HepG2 (cell line): ENCODE results near the gene STXBP4. TPM values are rescaled to one million over a fixed set of nuclear protein-coding genes. Genes with fewer than 3 reads are reported as not detected.

Experiments used
- ATF7 ChIP-seq, 2 experiments: fragments of 450-650 bp in 1 of 2; sonication (generic) in 1 of 2; formaldehyde crosslinking in 1 of 2; IDR thresholded peaks; 2 replicates each; pipeline versions ENCODE4 v1.4.0 to v1.6.1; 2016 to 2020; ENCODE audit warnings: antibody characterized with exemption in 1 of 2, mild to moderate bottlenecking in 1 of 2, missing genetic modification reagents in 1 of 2
- BCL3 ChIP-seq: sonication (generic); formaldehyde crosslinking; IDR thresholded peaks from 2 replicates; pipeline ENCODE4 v1.5.1; 2020; ENCODE audit warnings: mild to moderate bottlenecking, missing genetic modification reagents, moderate library complexity
- EZH2 ChIP-seq: conservative IDR thresholded peaks from 2 replicates; pipeline ENCODE4 v1.6.1; 2012; ENCODE audit warnings: mild to moderate bottlenecking, low read depth, low read length, moderate library complexity
- NBN ChIP-seq: fragments of 450-650 bp; conservative IDR thresholded peaks from 2 replicates; pipeline ENCODE4 v1.6.1; 2017
- NCOA1 ChIP-seq: sonication (generic); formaldehyde crosslinking; IDR thresholded peaks from 2 replicates; pipeline ENCODE4 v1.9.0; 2021; ENCODE audit warnings: missing genetic modification reagents
- NFRKB ChIP-seq: fragments of 450-650 bp; IDR thresholded peaks from 2 replicates; pipeline ENCODE4 v1.6.1; 2017
- PHF20 ChIP-seq: sonication (generic); formaldehyde crosslinking; IDR thresholded peaks from 2 replicates; pipeline ENCODE4 v1.5.0; 2020; ENCODE audit warnings: mild to moderate bottlenecking, missing genetic modification reagents
- PRDM10 ChIP-seq: sonication (generic); formaldehyde crosslinking; IDR thresholded peaks from 2 replicates; pipeline ENCODE4 v1.4.0; 2020; ENCODE audit warnings: low read depth, missing genetic modification reagents
- SIN3B ChIP-seq: fragments of 150-350 bp; IDR thresholded peaks from 2 replicates; pipeline ENCODE4 v1.6.1; 2014; ENCODE audit warnings: low read length
- SP4 ChIP-seq: sonication (generic); formaldehyde crosslinking; IDR thresholded peaks from 2 replicates; pipeline ENCODE4 v1.8.1; 2023; ENCODE audit warnings: mild to moderate bottlenecking, missing genetic modification reagents
- TBX3 ChIP-seq: fragments of 450-650 bp; IDR thresholded peaks from 2 replicates; pipeline ENCODE4 v1.6.1; 2017; ENCODE audit warnings: antibody characterized with exemption, mild to moderate bottlenecking, inconsistent platforms, borderline replicate concordance
- THYN1 ChIP-seq: sonication (generic); formaldehyde crosslinking; IDR thresholded peaks from 2 replicates; pipeline ENCODE4 v1.8.1; 2023; ENCODE audit warnings: low read depth, mild to moderate bottlenecking, moderate library complexity, missing genetic modification reagents, borderline replicate concordance
- TP53 ChIP-seq: sonication (generic); formaldehyde crosslinking; conservative IDR thresholded peaks from 2 replicates; pipeline ENCODE4 v1.4.0; 2020; ENCODE audit warnings: missing genetic modification reagents
- TSC22D2 ChIP-seq: sonication (generic); formaldehyde crosslinking; IDR thresholded peaks from 2 replicates; pipeline ENCODE4 v1.5.1; 2020; ENCODE audit warnings: missing genetic modification reagents, mild to moderate bottlenecking, borderline replicate concordance
- ZNF234 ChIP-seq: sonication (generic); formaldehyde crosslinking; conservative IDR thresholded peaks from 2 replicates; pipeline ENCODE4 v1.5.1; 2020; ENCODE audit warnings: mild to moderate bottlenecking, missing genetic modification reagents
- ZNF264 ChIP-seq: sonication (generic); formaldehyde crosslinking; IDR thresholded peaks from 2 replicates; pipeline ENCODE4 v1.4.0; 2020; ENCODE audit warnings: missing genetic modification reagents
- ZNF317 ChIP-seq: sonication (generic); formaldehyde crosslinking; IDR thresholded peaks from 2 replicates; pipeline ENCODE4 v1.5.0; 2020; ENCODE audit warnings: mild to moderate bottlenecking, missing genetic modification reagents
- ZNF564 ChIP-seq: sonication (generic); formaldehyde crosslinking; IDR thresholded peaks from 2 replicates; pipeline ENCODE4 v1.8.1; 2023; ENCODE audit warnings: mild to moderate bottlenecking, missing genetic modification reagents
- ZNF576 ChIP-seq: sonication (generic); formaldehyde crosslinking; IDR thresholded peaks from 2 replicates; pipeline ENCODE4 v1.4.0; 2020; ENCODE audit warnings: mild to moderate bottlenecking, missing genetic modification reagents
- ZNF580 ChIP-seq: IDR thresholded peaks from 2 replicates; pipeline ENCODE4 v1.6.1; 2016; ENCODE audit warnings: low read depth, borderline replicate concordance
- ZNF619 ChIP-seq: sonication (generic); formaldehyde crosslinking; IDR thresholded peaks from 2 replicates; pipeline ENCODE4 v1.4.0; 2020; ENCODE audit warnings: mild to moderate bottlenecking, missing genetic modification reagents
- ZNF652 ChIP-seq: IDR thresholded peaks from 2 replicates; pipeline ENCODE4 v1.6.1; 2016; ENCODE audit warnings: low read depth, borderline replicate concordance
- ZXDC ChIP-seq: sonication (generic); formaldehyde crosslinking; IDR thresholded peaks from 2 replicates; pipeline ENCODE4 v1.5.0; 2020; ENCODE audit warnings: mild to moderate bottlenecking, missing genetic modification reagents
- polyA plus RNA-seq, 8 experiments: library from polyadenylated mRNA; depleted of rRNA in 3 of 8; stranded (reverse) in 7 of 8; unstranded in 1 of 8; fragments of >200 nt; fragmentation: Illumina TruSeq in 4 of 8; extraction: Trizol in 4 of 8; gene quantifications; 2 replicates each; pipeline versions ENCODE4 v1.2.1 to v1.2.3, GENCODE V29; 2011 to 2016; ENCODE audit warnings: low read depth in 4 of 8, missing spikeins in 1 of 8, mixed read lengths in 1 of 8; ENCODE audit not compliant: insufficient read depth in 1 of 8
- total RNA-seq, 5 experiments: library from RNA; depleted of rRNA; stranded (reverse); fragments of >200 nt; fragmentation: Illumina TruSeq; extraction: Trizol; gene quantifications; 2 replicates each; pipeline ENCODE4 v1.2.3, GENCODE V29; 2016; ENCODE audit warnings: low read depth in 1 of 5

The STXBP4 gene
- total and polyA plus RNA-seq, 2 of the 13 experiments (the other 11 are each of a cell fraction or from before 2014, with no cell fraction given) = 8.5 to 36.1 TPM

GRCh38 chr17:54967621-54968261 lies 824 bp upstream of the STXBP4 start (continued):
- TF ChIP-seq THYN1 (CRISPR knock-in tag) (0 out of 2 replicates have a peak, but pooled peaks have one; percentile 5), ZNF564 (CRISPR knock-in tag) (0 out of 2 replicates have a peak, but pooled peaks have one; percentile 34), EZH2 (no peak), TBX3 (no peak), TSC22D2 (no peak), ZNF652 (CRISPR knock-in tag) (no peak), ZNF576 (CRISPR knock-in tag) (no peak), BCL3 (CRISPR knock-in tag) (no peak), ZNF234 (CRISPR knock-in tag) (no peak), ZNF317 (no peak), ATF7 (IDR thresholded peaks at IDR 0.05) (no peak), ATF7 (CRISPR knock-in tag; IDR thresholded peaks at IDR 0.05) (no peak), PHF20 (CRISPR knock-in tag) (no peak), ZNF580 (CRISPR knock-in tag) (no peak), SIN3B (no peak), NBN (no peak), NFRKB (no peak), TP53 (CRISPR knock-in tag) (no peak), ZNF619 (CRISPR knock-in tag) (no peak), ZXDC (CRISPR knock-in tag) (0 out of 2 replicates have a peak, but pooled peaks have one; percentile 35), PRDM10 (CRISPR knock-in tag) (no peak), SP4 (no peak), ZNF264 (CRISPR knock-in tag) (0 out of 2 replicates have a peak, but pooled peaks have one; percentile 47), NCOA1 (CRISPR knock-in tag) (no peak)
